ENCODE results near the gene SH3RF1.

Gene SH3RF1

DNA sequence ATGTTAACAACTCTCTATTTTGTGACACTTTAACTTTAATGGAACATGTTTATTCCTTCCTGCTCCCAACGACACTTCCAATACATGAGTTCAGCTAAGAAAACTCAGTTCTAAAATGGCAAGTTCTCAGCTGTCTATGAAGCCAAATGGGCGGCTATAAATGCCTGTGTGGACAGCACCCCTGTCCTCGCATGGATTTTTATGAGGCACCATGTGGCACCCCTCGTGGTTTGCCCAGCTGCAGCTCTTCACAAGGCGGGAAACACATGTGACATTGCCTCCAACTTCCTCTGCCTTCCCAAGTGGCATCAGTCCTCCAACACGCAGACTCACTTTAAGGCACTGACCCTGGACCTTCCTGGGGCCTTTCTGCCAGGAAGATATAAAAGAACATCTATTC is 48.0 kb downstream of the SH3RF1 start:
- no peak overlapping the region for H3K4me3 ChIP-seq (ENCODE audit: extremely low read depth, insufficient read depth, low read length, poor library complexity, severe bottlenecking)
- H3K27ac ChIP-seq (ENCODE audit: low read depth, low read length, severe bottlenecking): no peak overlapping the region
- H3K9me3 ChIP-seq (ENCODE audit: control insufficient read depth, low read length): no peaks in the 10 kb centered on the region
- H3K4me1 ChIP-seq (ENCODE audit: control insufficient read depth, insufficient read depth, low read length, poor library complexity, severe bottlenecking): peaks cover 25% of the 10 kb centered on the region
- WGBS, 2 experiments (ENCODE audit: insufficient coverage in 2 of 2): 93 to 97% methylated on average over 5 to 6 of the region's 6 CpGs
- no peaks in the 10 kb centered on the region for H3K36me3 ChIP-seq (ENCODE audit: control insufficient read depth, insufficient read depth, low read length)

DNA sequence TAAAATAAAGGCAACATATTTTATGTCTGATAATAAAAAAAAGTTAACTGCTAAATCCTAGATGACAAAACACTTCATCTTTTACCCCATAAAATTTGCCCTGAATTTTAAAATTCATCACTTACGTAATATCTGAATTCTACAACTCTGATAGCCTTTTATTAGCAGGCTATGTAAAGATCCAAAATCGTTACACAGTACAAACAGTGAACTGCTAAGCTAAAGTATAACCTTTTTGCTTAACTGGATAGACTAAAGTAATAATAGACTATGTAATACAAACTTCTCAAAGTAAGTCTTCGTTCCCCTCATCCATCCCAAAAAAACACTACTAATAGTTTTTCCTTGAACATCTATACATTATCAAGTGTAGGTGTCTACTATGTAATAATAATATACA is 49.1 kb downstream of the SH3RF1 start:
- H3K4me3 ChIP-seq (ENCODE audit: extremely low read depth, insufficient read depth, low read length, poor library complexity, severe bottlenecking): no peak overlapping the region
- no peaks in the 10 kb centered on the region for H3K9me3 ChIP-seq (ENCODE audit: control insufficient read depth, low read length)
- H3K36me3 ChIP-seq (ENCODE audit: control insufficient read depth, insufficient read depth, low read length): peaks cover 1% of the 10 kb centered on the region
- WGBS, 2 experiments (ENCODE audit: insufficient coverage in 2 of 2): 100% methylated on average over 1 of the region's 3 CpGs
- H3K27ac ChIP-seq (ENCODE audit: low read depth, low read length, severe bottlenecking): no peak overlapping the region
- H3K4me1 ChIP-seq (ENCODE audit: control insufficient read depth, insufficient read depth, low read length, poor library complexity, severe bottlenecking): peaks cover 18% of the 10 kb centered on the region

DNA sequence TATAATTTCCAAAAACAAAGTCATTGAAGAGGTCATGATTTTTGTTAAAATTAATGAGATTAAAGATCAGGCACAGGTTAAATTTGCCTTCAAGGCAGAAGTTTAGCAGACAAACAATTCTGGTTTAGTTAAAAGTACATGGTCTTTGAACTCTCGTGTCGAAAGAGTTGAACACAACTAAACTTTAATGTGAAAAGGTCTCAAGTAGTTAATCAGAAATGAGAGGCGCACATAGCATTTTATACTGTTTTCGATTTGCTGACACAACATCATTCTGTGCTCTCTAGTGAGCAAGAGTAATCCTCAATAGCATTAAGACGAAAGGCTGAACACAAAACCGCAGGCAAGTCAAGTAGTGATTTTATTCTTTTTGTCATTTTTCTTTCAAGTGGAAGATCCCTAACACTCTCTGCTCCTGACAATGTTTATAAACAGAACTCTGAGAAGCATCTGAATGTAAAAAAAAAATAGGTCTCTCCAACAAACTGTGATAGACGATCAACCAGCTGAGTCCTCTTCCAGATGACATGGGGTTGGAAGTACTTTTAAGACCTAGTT is 49.8 kb downstream of the SH3RF1 start:
- WGBS, 2 experiments (ENCODE audit: insufficient coverage in 2 of 2): 85 to 86% methylated on average over 4 of the region's 7 CpGs
- no peak overlapping the region for H3K4me3 ChIP-seq (ENCODE audit: extremely low read depth, insufficient read depth, low read length, poor library complexity, severe bottlenecking)
- H3K36me3 ChIP-seq (ENCODE audit: control insufficient read depth, insufficient read depth, low read length): peaks cover 6% of the 10 kb centered on the region
- H3K4me1 ChIP-seq (ENCODE audit: control insufficient read depth, insufficient read depth, low read length, poor library complexity, severe bottlenecking): peaks cover 12% of the 10 kb centered on the region
- H3K9me3 ChIP-seq (ENCODE audit: control insufficient read depth, low read length): no peaks in the 10 kb centered on the region
- no peak overlapping the region for H3K27ac ChIP-seq (ENCODE audit: low read depth, low read length, severe bottlenecking)

DNA sequence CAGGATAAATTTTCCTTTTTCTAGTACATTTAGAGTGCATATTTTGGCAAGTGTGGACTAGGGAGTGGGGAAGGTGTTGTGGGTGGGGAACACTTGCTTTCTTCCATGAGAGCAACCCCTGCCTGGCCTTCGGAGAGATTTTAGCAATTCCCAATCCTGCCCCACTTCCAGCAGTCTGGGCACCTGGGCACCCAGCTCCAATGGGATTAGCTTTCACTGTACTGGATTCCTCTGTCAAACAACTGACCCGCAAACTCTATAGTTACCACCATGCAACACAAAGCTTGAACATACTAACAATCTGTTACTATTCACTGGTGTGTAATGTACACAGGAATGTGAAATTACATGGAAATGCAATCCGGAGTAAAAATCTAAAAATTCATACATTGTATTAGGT is 50.3 kb downstream of the SH3RF1 start:
- no peak overlapping the region for H3K27ac ChIP-seq (ENCODE audit: low read depth, low read length, severe bottlenecking)
- peaks cover 8% of the 10 kb centered on the region for H3K4me1 ChIP-seq (ENCODE audit: control insufficient read depth, insufficient read depth, low read length, poor library complexity, severe bottlenecking)
- H3K4me3 ChIP-seq (ENCODE audit: extremely low read depth, insufficient read depth, low read length, poor library complexity, severe bottlenecking): no peak overlapping the region
- no peaks in the 10 kb centered on the region for H3K9me3 ChIP-seq (ENCODE audit: control insufficient read depth, low read length)
- 100% methylated on average over 1 of the region's 3 CpGs for WGBS, 2 experiments (ENCODE audit: insufficient coverage in 2 of 2)
- peaks cover 6% of the 10 kb centered on the region for H3K36me3 ChIP-seq (ENCODE audit: control insufficient read depth, insufficient read depth, low read length)

DNA sequence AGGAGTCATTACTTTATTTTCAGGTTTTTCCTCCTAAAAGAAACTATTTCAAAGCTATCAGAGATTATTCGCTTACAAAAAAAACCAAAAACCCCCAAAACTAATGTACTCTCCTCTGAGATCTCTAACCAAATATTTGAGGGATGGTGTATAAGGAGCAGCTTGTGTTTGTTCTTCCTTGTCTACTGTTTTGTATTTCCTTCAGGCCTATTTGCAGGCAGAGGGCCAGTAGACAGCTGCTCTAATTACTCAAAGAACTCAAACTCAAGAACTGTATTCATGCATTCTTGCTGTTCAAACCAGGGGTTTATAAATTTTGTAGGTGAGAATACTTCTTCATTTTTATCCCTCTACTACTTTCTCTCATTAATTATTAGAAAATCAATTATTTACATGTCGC is 51.3 kb downstream of the SH3RF1 start:
- Histone ChIP-seq H3K27ac (ENCODE audit: low read depth, low read length, severe bottlenecking) (no peak overlapping the region), H3K4me1 (ENCODE audit: control insufficient read depth, insufficient read depth, low read length, poor library complexity, severe bottlenecking) (no peaks in the 10 kb centered on the region), H3K4me3 (ENCODE audit: extremely low read depth, insufficient read depth, low read length, poor library complexity, severe bottlenecking) (no peak overlapping the region), H3K9me3 (ENCODE audit: control insufficient read depth, low read length) (no peaks in the 10 kb centered on the region), H3K36me3 (ENCODE audit: control insufficient read depth, insufficient read depth, low read length) (peaks cover 6% of the 10 kb centered on the region)
- no CpG with 5 or more reads among the region's 2 CpGs for WGBS, 2 experiments (ENCODE audit: insufficient coverage in 2 of 2)

DNA sequence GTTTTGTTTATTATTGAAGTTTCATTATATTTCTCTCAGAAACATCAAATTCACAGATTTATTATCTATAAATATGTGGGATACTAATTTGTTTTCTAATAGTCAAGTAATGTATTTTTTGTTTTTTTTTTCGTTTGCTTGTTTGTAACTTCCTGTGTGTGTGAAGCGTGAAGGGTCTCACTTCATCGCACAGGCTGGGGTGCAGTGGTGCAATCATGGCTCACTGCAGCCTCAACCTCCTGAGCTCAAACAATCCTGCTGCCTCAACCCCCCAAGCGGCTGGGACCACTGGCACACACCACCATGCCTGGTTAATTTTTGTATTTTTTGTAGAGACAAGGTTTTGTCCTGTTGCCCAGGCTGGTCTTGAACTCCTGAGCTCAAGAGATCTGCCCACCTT is 55.1 kb downstream of the SH3RF1 start:
- no peak overlapping the region for H3K27ac ChIP-seq (ENCODE audit: low read depth, low read length, severe bottlenecking)

DNA sequence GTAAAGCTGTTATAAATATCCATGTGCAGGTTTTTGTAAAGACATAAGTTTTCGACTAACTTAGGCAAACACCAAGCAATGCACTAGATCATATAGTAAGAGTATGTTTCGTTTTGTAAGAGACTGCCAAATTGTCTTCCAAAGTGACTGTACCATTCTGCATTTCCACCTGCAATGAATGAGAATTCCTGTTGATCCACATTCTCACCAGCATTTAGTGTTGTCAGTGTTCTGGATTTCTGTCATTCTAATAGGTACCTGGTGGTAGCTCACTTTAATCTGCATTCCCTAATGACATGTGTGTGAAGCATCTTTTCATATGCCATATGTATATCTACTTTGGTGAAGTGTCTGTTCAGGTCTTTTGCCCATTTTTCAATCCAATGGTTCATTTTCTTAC is 57.8 kb downstream of the SH3RF1 start:
- no CpG with 5 or more reads among the region's 2 CpGs for WGBS, 2 experiments (ENCODE audit: insufficient coverage in 2 of 2)
- H3K9me3 ChIP-seq (ENCODE audit: control insufficient read depth, low read length): peaks cover 9% of the 10 kb centered on the region
- H3K4me1 ChIP-seq (ENCODE audit: control insufficient read depth, insufficient read depth, low read length, poor library complexity, severe bottlenecking): peaks cover 6% of the 10 kb centered on the region
- no peak overlapping the region for H3K27ac ChIP-seq (ENCODE audit: low read depth, low read length, severe bottlenecking)
- no peak overlapping the region for H3K4me3 ChIP-seq (ENCODE audit: extremely low read depth, insufficient read depth, low read length, poor library complexity, severe bottlenecking)
- H3K36me3 ChIP-seq (ENCODE audit: control insufficient read depth, insufficient read depth, low read length): peaks cover 14% of the 10 kb centered on the region

More for the DNA sequence above, 55.1 kb downstream of the SH3RF1 start:
- WGBS, 2 experiments (ENCODE audit: insufficient coverage in 2 of 2): 69 to 83% methylated on average over 3 of the region's 4 CpGs
- no peaks in the 10 kb centered on the region for H3K4me1 ChIP-seq (ENCODE audit: control insufficient read depth, insufficient read depth, low read length, poor library complexity, severe bottlenecking)
- H3K4me3 ChIP-seq (ENCODE audit: extremely low read depth, insufficient read depth, low read length, poor library complexity, severe bottlenecking): no peak overlapping the region
- peaks cover 9% of the 10 kb centered on the region for H3K9me3 ChIP-seq (ENCODE audit: control insufficient read depth, low read length)
- peaks cover 14% of the 10 kb centered on the region for H3K36me3 ChIP-seq (ENCODE audit: control insufficient read depth, insufficient read depth, low read length)

DNA sequence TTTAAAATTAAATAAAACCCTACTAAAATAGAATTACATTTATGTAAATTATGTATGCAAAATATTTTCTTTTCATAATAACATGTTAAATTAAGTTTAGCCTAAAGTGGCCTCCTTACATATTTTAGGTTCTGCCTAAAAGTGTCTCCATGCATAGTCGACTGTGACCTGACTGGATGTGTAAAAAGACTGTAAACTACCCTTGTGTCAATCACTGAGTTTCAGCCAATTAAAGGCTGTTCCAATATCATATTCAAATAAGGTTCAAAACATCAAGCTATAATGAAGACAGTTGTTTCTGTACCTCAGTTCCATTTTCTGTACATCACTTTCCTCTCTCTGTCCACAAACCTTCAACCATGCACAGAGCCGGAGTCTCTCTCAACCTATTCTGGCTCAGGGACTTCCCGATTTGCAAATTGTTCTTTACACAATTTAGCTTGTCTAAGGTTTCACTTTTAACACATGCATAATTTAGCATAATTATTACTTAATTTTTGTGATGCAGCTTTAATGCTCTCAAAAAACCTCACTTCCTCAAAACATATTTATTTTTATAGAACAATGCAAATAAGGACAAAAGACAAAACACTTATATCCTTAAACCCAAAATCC is 60.1 kb downstream of the SH3RF1 start:
- 100% methylated on average over 1 to 2 of the region's 3 CpGs for WGBS, 2 experiments (ENCODE audit: insufficient coverage in 2 of 2)
- Histone ChIP-seq H3K4me1 (ENCODE audit: control insufficient read depth, insufficient read depth, low read length, poor library complexity, severe bottlenecking) (peaks cover 11% of the 10 kb centered on the region), H3K36me3 (ENCODE audit: control insufficient read depth, insufficient read depth, low read length) (peaks cover 8% of the 10 kb centered on the region), H3K27ac (ENCODE audit: low read depth, low read length, severe bottlenecking) (no peak overlapping the region), H3K4me3 (ENCODE audit: extremely low read depth, insufficient read depth, low read length, poor library complexity, severe bottlenecking) (no peak overlapping the region), H3K9me3 (ENCODE audit: control insufficient read depth, low read length) (peaks cover 9% of the 10 kb centered on the region)

DNA sequence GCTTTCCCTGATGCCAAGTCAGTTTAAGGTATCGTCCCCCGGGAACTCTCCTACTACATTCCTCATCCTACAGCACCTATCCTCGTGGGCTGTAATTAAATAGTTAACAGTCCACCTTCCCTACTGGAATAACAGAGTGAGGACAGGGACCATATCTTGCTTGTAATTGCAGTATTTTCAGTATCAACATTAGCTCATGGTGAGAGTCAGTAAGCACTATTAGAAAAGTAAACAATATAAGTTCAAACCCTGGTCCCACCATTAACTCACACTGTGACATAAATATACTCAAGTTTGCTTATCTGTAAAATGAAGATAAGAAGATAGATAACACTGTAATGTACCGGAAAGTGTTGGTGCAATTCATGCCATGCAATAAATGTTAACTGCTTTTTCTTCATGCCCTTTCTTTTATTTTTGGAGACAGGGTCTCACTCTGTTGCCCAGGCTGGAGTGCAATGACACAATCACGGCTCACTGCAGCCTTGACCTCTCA is 61.3 kb downstream of the SH3RF1 start:
- H3K36me3 ChIP-seq (ENCODE audit: control insufficient read depth, insufficient read depth, low read length): peaks cover 8% of the 10 kb centered on the region
- H3K9me3 ChIP-seq (ENCODE audit: control insufficient read depth, low read length): peaks cover 9% of the 10 kb centered on the region
- peaks cover 11% of the 10 kb centered on the region for H3K4me1 ChIP-seq (ENCODE audit: control insufficient read depth, insufficient read depth, low read length, poor library complexity, severe bottlenecking)
- WGBS, 2 experiments (ENCODE audit: insufficient coverage in 2 of 2): 100% methylated on average over 1 of the region's 5 CpGs
- no peak overlapping the region for H3K4me3 ChIP-seq (ENCODE audit: extremely low read depth, insufficient read depth, low read length, poor library complexity, severe bottlenecking)
- no peak overlapping the region for H3K27ac ChIP-seq (ENCODE audit: low read depth, low read length, severe bottlenecking)

DNA sequence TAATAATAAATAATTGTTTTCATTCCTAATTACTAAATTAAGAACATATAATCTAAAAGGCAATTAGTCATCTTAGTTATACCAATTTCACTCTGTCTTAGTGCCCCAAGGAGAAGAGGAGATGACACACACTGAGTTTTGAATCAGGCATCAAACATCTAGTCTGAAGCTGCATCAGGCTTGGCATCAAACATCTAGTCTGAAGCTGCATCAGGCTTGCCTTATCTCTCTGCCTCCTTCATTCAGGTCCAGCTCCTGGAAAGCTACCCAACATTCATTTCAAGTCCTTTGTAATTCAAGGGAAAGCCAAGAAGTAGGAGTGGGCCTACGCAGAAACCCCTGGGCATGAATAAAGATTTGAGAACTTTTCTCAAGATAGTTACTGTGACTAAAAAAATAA is 62.2 kb downstream of the SH3RF1 start:
- Histone ChIP-seq H3K4me1 (ENCODE audit: control insufficient read depth, insufficient read depth, low read length, poor library complexity, severe bottlenecking) (peaks cover 11% of the 10 kb centered on the region), H3K9me3 (ENCODE audit: control insufficient read depth, low read length) (peaks cover under 1% of the 10 kb centered on the region), H3K27ac (ENCODE audit: low read depth, low read length, severe bottlenecking) (peak overlapping the region; percentile 0), H3K4me3 (ENCODE audit: extremely low read depth, insufficient read depth, low read length, poor library complexity, severe bottlenecking) (no peak overlapping the region), H3K36me3 (ENCODE audit: control insufficient read depth, insufficient read depth, low read length) (no peaks in the 10 kb centered on the region)
- WGBS, 2 experiments (ENCODE audit: insufficient coverage in 2 of 2): no CpG with 5 or more reads among the region's 1 CpG

DNA sequence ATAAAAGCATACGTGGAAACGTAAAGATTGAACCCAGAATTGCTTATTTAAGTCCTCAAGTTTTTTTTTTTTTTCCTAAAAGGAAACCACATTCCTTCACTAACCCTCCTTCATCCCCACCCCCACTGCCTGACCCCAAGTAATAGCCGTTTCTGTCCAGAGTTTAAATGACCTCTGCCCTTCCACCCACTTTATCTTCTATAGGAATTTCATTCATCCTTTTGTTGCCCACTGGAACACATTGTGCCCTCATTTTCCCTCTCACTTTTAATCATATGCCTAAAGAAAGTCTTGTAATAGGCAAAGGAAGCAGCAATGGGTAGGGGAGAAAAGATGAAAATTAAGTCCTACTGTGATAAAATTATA is 62.7 kb downstream of the SH3RF1 start:
- Histone ChIP-seq H3K36me3 (ENCODE audit: control insufficient read depth, insufficient read depth, low read length) (no peaks in the 10 kb centered on the region), H3K27ac (ENCODE audit: low read depth, low read length, severe bottlenecking) (no peak overlapping the region), H3K9me3 (ENCODE audit: control insufficient read depth, low read length) (no peaks in the 10 kb centered on the region), H3K4me1 (ENCODE audit: control insufficient read depth, insufficient read depth, low read length, poor library complexity, severe bottlenecking) (peaks cover 11% of the 10 kb centered on the region), H3K4me3 (ENCODE audit: extremely low read depth, insufficient read depth, low read length, poor library complexity, severe bottlenecking) (no peak overlapping the region)
- 60 to 82% methylated on average over 1 to 3 of the region's 3 CpGs for WGBS, 2 experiments (ENCODE audit: insufficient coverage in 2 of 2)

Data from mesodermal cell (in vitro differentiated cells).